Measurements from ENCODE around the gene EPS8.

Gene EPS8

DNA sequence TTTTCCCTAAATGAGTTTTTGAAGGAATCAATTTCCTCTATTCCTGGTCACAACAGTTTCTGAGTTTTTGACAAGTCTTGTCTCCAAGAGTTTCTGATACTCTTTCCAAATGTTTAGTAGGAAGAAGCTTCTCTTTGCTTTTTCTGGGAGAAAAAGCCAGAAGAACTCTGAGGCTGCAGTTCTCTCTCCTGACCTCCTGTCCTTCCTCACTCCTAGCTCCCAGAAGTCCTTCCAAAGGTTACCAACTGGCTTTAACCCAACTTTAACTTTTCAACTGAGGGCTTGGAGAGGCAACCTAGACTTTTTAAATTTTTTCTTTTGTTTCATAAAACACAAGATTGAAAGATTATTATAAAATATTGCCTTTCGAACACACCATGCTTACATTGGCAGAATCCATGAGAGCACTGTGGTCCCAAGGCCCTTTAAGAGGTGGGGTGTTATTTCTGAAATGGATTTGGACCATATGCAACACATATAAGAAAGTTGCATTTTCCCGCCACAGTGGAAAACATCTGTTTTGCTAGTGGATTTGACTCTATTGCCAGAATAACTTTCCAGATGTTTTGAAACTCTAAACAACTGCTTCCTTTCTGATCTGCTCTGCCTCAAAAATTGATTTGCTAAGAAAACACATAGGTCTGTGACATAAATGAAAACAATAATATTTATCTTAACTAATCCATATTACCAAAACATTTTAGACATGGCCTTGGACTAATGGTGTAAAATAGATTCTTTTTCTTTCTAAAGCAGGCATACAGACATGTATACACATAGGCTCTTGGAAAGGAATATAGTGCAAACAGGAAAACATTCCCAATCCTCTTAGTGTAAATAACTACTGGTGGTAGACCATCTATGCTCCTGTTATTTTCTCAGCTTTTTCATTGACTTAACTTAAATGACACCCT, 22.3 kb upstream of the EPS8 start:
- no peak overlapping the region for H3K27ac ChIP-seq
- TF ChIP-seq, protein P1, sequence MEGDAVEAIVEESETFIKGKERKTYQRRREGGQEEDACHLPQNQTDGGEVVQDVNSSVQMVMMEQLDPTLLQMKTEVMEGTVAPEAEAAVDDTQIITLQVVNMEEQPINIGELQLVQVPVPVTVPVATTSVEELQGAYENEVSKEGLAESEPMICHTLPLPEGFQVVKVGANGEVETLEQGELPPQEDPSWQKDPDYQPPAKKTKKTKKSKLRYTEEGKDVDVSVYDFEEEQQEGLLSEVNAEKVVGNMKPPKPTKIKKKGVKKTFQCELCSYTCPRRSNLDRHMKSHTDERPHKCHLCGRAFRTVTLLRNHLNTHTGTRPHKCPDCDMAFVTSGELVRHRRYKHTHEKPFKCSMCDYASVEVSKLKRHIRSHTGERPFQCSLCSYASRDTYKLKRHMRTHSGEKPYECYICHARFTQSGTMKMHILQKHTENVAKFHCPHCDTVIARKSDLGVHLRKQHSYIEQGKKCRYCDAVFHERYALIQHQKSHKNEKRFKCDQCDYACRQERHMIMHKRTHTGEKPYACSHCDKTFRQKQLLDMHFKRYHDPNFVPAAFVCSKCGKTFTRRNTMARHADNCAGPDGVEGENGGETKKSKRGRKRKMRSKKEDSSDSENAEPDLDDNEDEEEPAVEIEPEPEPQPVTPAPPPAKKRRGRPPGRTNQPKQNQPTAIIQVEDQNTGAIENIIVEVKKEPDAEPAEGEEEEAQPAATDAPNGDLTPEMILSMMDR (conservative IDR thresholded peaks at IDR 0.05), result no peak
- no peak for TF ChIP-seq ZFX (IDR thresholded peaks at IDR 0.05)

DNA sequence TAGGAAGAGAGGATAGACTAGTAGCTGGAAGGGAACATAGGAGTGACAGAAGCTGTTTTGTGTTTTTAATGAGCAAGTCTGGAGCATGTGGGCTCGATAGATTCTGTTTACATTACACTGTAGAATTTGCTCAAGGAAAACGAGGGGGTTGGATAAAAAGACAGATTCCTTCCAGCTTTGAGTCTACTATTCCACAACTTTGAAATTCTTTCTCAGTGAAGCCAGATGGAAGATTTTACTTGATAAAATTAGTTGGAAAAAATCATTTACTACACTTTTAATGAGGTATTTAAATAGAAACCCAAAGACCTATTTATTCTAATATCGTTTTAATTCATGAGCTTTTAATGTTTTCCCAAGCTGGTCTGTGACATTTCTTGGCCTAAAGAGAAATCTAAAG, 19.5 kb upstream of the EPS8 start:
- no peak overlapping the region for H3K27ac ChIP-seq
- no peak for TF ChIP-seq ZFX (IDR thresholded peaks at IDR 0.05)
- TF ChIP-seq, protein P1 (conservative IDR thresholded peaks at IDR 0.05), result no peak

DNA sequence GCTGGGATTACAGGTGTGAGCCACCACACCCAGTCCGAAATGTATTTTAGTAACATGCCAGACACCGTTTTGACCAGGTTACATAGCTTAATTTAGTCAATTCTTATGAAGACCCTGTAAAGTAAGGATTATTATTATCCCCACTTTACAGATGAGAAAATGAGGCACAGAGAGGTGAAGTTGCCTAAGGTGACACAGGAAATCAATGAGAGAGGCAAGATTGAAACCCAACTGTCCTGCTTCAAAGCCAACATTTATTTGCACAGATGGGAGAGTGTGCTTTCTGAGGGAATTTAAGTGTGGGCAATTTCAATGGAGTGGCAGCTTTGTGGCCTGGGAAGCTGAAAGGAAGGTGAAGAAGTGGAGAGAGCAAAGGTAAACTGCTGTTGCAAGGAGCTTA, 19.1 kb upstream of the EPS8 start:
- no peak overlapping the region for H3K27ac ChIP-seq
- TF ChIP-seq, protein P1 (conservative IDR thresholded peaks at IDR 0.05), result no peak
- no peak for TF ChIP-seq ZFX (IDR thresholded peaks at IDR 0.05)

DNA sequence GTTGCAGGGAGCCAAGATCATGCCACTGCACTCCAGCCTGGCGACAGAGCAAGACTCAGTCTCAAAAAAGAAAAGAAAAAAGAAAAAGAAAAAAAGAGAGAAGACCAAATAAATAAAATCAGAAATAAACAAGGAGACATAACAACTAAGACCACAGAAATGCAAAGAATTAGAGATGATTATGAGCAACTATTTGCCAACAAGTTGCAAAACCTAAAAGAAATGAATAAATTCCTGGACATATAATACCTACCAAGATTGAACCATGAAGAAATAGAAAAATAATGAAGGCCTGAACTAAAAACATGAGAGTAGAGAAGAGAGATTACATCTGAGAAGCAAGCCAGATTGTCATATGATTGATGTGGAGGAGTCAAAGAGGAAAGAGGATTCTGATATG, 17.6 kb upstream of the EPS8 start:
- no peak overlapping the region for H3K27ac ChIP-seq
- TF ChIP-seq, protein P1 (conservative IDR thresholded peaks at IDR 0.05), result no peak
- TF ChIP-seq ZFX (IDR thresholded peaks at IDR 0.05), result no peak

DNA sequence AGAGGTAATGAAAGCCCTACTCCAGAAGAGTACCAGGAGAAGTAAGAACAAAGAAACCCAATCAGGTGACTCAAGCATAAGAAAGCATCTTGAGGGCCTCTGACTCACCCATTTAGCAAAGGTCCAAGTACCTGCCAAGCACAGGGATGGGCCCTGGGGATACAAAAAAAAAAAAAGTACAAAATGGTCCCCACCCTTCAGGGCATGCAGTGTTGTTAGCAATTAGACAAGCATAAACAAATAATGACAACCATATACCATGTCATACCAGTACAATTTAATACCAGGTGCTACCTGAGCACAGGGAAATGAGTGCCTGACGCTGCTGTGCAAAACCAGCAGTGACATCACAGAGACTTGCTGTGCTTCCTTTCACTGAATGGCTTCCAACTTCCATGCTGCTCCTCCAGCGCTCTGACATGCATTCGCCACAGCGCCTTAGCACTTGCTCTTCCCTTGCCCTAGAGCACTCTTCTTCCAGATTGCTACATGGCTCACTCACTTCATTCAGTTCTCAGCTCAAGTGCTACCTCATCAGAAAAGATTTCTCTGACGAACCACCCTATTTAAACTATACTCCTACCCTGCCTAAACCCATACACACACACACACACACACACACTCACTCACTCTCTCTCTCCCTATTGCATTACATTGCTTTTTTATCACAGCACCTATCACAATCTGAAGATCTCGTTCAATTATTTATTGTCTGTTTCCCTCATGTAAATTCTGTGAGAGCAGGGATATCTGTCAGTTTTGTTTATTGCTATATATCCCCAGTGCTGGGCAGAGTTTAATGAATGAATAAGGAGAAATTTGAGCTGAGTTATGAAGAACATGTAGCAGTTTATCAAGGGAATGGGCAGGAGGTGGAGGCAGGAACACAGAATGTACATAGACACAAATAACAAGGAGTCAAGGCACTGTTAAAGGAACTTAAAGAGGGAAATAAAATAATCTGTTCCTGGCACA, 12.9 kb upstream of the EPS8 start:
- TF ChIP-seq ZFX (IDR thresholded peaks at IDR 0.05), result no peak
- TF ChIP-seq, protein P1 (conservative IDR thresholded peaks at IDR 0.05), result no peak
- no peak overlapping the region for H3K27ac ChIP-seq

DNA sequence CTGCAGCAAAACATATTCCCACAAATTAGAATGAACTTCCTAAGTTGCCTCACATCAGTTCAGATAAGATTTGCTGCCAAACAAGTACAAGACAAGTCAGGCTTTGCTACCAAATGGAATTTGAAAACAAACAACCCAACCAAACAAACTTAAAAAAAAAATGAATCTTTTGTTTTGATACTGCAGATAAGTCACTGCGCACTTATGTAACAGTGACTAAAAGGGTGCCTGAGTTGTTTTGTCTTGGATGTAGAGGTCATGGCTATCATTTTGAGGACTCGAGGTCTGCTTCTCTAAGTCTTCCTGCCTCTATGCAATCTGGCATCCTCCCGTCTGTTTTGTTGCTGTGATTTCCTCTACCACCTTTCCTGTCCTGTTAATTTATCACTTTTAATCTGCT, 11.1 kb upstream of the EPS8 start:
- H3K27ac ChIP-seq, result no peak overlapping the region

More for the DNA sequence above, 11.1 kb upstream of the EPS8 start:
- TF ChIP-seq ZFX (IDR thresholded peaks at IDR 0.05), result no peak
- TF ChIP-seq, protein P1 (conservative IDR thresholded peaks at IDR 0.05), result no peak

Measured in C4-2B (cell line).